Ishikawa (cell line): ENCODE measurements around the gene CDK1.

Experiments used
- CEBPB ChIP-seq: IDR thresholded peaks from 2 replicates; pipeline ENCODE4 v1.6.1; 2012
- EP300 ChIP-seq: IDR thresholded peaks from 2 replicates; pipeline ENCODE4 v1.6.1; 2012; ENCODE audit warnings: borderline replicate concordance
- TAF1 ChIP-seq: IDR thresholded peaks from 2 replicates; pipeline ENCODE4 v1.6.1; 2012; ENCODE audit warnings: low read depth, mild to moderate bottlenecking
- TEAD4 ChIP-seq: IDR thresholded peaks from 2 replicates; pipeline ENCODE4 v1.6.1; 2012
- YY1 ChIP-seq: IDR thresholded peaks from 2 replicates; pipeline ENCODE4 v1.6.1; 2012; ENCODE audit warnings: low read depth
- ZBTB7A ChIP-seq: IDR thresholded peaks from 2 replicates; pipeline ENCODE4 v1.6.1; 2012; ENCODE audit warnings: low read depth
- TF ChIP-seq, protein P1 (sequence below): IDR thresholded peaks from 2 replicates; pipeline ENCODE4 v1.6.1; 2012; ENCODE audit warnings: low read depth, mild to moderate bottlenecking

GRCh38 chr10:60778971-60779796, 906 bp downstream of the CDK1 start:
- TF ChIP-seq YY1: no peak
- TF ChIP-seq EP300: no peak
- TF ChIP-seq ZBTB7A: no peak
- no peak for TF ChIP-seq TAF1
- TF ChIP-seq CEBPB: no peak
- no peak for TF ChIP-seq TEAD4
- TF ChIP-seq, protein P1, sequence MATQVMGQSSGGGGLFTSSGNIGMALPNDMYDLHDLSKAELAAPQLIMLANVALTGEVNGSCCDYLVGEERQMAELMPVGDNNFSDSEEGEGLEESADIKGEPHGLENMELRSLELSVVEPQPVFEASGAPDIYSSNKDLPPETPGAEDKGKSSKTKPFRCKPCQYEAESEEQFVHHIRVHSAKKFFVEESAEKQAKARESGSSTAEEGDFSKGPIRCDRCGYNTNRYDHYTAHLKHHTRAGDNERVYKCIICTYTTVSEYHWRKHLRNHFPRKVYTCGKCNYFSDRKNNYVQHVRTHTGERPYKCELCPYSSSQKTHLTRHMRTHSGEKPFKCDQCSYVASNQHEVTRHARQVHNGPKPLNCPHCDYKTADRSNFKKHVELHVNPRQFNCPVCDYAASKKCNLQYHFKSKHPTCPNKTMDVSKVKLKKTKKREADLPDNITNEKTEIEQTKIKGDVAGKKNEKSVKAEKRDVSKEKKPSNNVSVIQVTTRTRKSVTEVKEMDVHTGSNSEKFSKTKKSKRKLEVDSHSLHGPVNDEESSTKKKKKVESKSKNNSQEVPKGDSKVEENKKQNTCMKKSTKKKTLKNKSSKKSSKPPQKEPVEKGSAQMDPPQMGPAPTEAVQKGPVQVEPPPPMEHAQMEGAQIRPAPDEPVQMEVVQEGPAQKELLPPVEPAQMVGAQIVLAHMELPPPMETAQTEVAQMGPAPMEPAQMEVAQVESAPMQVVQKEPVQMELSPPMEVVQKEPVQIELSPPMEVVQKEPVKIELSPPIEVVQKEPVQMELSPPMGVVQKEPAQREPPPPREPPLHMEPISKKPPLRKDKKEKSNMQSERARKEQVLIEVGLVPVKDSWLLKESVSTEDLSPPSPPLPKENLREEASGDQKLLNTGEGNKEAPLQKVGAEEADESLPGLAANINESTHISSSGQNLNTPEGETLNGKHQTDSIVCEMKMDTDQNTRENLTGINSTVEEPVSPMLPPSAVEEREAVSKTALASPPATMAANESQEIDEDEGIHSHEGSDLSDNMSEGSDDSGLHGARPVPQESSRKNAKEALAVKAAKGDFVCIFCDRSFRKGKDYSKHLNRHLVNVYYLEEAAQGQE: no peak
